Lower leg skin (tissue), 4 donors: ENCODE measurements around the gene TTC3. TPM values are rescaled to one million over a fixed set of nuclear protein-coding genes. Genes with fewer than 3 reads are reported as not detected.

Source experiments
- DNase-seq, 2 donors: peaks; one replicate each; pipeline ENCODE4 v3.0.0-alpha.2; 2019; ENCODE audit warnings: low spot score in 2 of 2
- H3K4me3 ChIP-seq: fragments of 200-600 bp; sonication (generic); 2 replicates; pipeline ENCODE4 v1.5.1; 2017; ENCODE audit warnings: mild to moderate bottlenecking, low read depth; ENCODE audit not compliant: poor library complexity, severe bottlenecking
- POLR2A ChIP-seq, 2 donors: fragments of 450-650 bp; IDR thresholded peaks; one replicate each; pipeline ENCODE4 v1.6.1; 2016 to 2017; ENCODE audit warnings: antibody characterized with exemption in 2 of 2, mild to moderate bottlenecking in 1 of 2, moderate library complexity in 1 of 2
- WGBS, 2 donors: methylation state at CpG; one replicate each; pipeline ENCODE4 v1.1.5; 2018; 5-methylcytosine and 5-hydroxymethylcytosine counted together
- intact Hi-C: fragments of 100-400 bp; cut with DNase I; formaldehyde crosslinking; loops from one replicate; pipeline ENCODE4 v1.15.0; 2023; ENCODE audit warnings: low total_unique reads
- total RNA-seq, 4 donors: library from RNA; depleted of rRNA; stranded (reverse); fragments of >200 nt; gene quantifications; one replicate each; pipeline ENCODE4 v1.1.0, GENCODE V29; 2016
- TF ChIP-seq, protein P1 (sequence below), 3 donors: fragments of 450-650 bp; IDR thresholded peaks; one replicate each; pipeline ENCODE4 v1.5.1; 2016; ENCODE audit warnings: antibody characterized with exemption in 3 of 3, mild to moderate bottlenecking in 3 of 3, moderate library complexity in 2 of 3

TTC3 gene
- total RNA-seq, 4 donors from 2014 or later, result 77.6 to 111 (median 92.0) TPM

DNA sequence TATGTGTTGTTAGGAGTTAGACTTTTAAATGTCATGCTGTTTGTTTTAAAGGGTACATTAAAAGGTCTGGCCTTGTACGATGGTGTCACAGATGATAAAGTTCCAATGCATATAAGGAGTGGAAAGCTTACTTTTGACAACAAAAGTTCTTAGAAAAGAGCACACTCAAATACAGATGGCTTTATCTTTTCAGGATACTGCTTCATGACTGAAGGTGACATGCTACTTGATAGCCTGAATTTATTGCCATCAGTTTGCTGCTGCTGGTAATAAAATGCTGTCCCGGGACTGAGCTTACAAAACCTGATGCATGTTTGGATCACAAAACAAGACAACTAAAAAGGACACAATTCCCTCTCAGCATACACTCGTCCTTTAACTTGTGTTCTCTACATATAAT, 84.9 kb downstream of the TTC3 start:
- intact Hi-C loops, result no loop called here
- WGBS, 2 donors, result 88 to 90% methylated on average over 3 of the region's 3 CpGs
- H3K4me3 ChIP-seq, result no peak overlapping the region
- no peak for DNase-seq
- no peak for TF ChIP-seq POLR2A (IDR thresholded peaks at IDR 0.05)
- TF ChIP-seq, protein P1, sequence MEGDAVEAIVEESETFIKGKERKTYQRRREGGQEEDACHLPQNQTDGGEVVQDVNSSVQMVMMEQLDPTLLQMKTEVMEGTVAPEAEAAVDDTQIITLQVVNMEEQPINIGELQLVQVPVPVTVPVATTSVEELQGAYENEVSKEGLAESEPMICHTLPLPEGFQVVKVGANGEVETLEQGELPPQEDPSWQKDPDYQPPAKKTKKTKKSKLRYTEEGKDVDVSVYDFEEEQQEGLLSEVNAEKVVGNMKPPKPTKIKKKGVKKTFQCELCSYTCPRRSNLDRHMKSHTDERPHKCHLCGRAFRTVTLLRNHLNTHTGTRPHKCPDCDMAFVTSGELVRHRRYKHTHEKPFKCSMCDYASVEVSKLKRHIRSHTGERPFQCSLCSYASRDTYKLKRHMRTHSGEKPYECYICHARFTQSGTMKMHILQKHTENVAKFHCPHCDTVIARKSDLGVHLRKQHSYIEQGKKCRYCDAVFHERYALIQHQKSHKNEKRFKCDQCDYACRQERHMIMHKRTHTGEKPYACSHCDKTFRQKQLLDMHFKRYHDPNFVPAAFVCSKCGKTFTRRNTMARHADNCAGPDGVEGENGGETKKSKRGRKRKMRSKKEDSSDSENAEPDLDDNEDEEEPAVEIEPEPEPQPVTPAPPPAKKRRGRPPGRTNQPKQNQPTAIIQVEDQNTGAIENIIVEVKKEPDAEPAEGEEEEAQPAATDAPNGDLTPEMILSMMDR (IDR thresholded peaks at IDR 0.05), result no peak

DNA sequence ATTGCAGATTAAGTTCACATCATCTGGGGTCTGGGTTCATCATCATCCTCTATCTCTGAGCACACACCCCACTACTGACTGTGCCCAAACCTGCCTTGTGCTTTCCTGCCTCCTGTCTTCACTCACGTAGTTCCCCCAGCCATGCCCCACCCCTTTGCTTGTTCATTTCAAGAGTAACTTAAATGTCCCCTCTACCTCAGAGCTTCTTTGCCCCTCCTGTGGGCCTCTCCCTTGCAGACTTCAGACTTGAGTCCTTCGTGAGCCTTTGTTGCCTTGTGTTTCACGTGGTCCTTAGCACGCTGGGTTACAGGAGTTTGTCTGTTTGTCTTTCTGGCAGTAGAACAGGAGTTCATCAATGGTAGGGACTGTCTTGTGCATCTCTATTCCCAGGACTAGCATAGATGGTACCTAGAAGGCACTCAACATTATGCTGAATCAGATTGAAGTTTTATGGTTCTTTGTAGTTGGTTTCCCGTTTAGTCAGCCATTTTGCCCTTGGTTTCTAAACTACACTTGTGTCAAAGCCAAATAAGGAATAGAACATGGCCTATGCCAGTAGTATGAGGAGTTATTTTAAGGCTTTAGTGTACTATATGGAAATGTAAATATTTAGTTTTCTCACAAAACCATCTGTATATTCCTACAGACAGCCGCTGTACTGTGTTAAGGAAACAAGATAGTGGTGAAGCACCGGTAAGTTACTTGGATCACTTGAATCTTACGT, 86.2 kb downstream of the TTC3 start:
- WGBS, 2 donors, result 86% methylated on average over 8 of the region's 8 CpGs
- TF ChIP-seq, protein P1 (IDR thresholded peaks at IDR 0.05), result no peak
- no peak for TF ChIP-seq POLR2A (IDR thresholded peaks at IDR 0.05)
- no peak for DNase-seq
- H3K4me3 ChIP-seq, result no peak overlapping the region
- intact Hi-C loops, result no loop called here

DNA sequence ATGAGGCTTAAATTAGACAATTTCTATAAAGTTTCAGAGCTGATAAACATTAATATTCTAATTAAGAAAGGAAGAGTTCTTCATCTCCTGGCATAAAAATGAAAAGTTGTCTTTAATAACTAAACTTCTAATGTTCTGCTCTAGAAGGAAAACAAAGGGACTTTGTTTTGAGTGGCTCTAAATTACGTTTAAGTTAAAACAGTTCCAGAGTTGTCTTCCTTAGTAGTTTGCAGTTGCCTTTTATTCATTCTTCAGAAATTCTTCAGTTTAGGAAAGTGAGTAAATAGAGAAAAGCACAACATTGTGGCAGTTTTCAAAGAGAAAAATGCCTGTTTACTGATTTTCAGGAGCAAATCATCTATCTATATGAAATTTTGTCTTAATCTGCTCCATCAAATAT, 86.9 kb downstream of the TTC3 start:
- TF ChIP-seq, protein P1 (IDR thresholded peaks at IDR 0.05), result no peak
- no peak for TF ChIP-seq POLR2A (IDR thresholded peaks at IDR 0.05)
- intact Hi-C loops, result no loop called here
- no peak for DNase-seq
- no peak overlapping the region for H3K4me3 ChIP-seq
- WGBS, 2 donors, result 63 to 71% methylated on average over 1 of the region's 1 CpG

DNA sequence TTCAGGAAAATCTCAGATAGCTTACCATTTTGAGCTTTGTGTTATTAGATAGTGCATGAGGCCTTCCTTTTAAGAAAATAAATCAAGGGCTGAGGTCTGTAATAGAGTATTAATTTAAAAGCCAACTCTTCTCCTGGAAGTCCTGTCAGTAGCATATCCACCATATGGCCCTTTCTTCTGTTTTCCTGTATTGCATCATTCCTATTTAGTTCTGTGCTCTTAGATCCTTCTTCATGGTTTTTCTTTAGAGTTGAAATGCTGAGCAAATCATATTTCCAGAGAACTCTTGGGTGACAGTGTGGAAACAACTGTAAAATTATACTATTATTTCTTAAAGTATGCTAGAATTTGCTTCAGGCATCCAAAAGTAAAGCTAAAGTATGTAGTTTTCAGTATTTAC, 91.7 kb downstream of the TTC3 start:
- intact Hi-C loops, result no loop called here
- no peak for TF ChIP-seq POLR2A (IDR thresholded peaks at IDR 0.05)
- TF ChIP-seq, protein P1 (IDR thresholded peaks at IDR 0.05), result no peak
- DNase-seq, result no peak
- H3K4me3 ChIP-seq, result no peak overlapping the region

DNA sequence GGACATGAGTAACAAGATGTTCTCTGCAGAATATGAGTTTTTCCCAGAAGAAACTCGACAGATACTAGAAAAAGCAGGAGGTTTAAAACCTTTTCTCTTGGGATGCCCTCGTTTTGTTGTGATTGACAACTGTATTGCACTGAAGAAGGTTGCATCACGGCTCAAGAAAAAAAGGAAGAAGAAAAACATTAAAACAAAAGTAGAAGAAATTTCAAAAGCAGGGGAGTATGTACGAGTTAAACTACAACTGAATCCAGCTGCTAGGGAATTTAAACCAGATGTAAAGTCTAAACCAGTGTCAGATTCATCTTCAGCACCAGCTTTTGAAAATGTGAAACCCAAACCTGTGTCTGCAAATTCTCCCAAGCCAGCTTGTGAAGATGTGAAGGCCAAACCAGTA, 92.5 kb downstream of the TTC3 start:
- TF ChIP-seq, protein P1 (IDR thresholded peaks at IDR 0.05), result no peak
- no peak for TF ChIP-seq POLR2A (IDR thresholded peaks at IDR 0.05)
- intact Hi-C loops, result no loop called here
- no peak for DNase-seq
- 52 to 53% methylated on average over 4 of the region's 4 CpGs for WGBS, 2 donors
- no peak overlapping the region for H3K4me3 ChIP-seq

DNA sequence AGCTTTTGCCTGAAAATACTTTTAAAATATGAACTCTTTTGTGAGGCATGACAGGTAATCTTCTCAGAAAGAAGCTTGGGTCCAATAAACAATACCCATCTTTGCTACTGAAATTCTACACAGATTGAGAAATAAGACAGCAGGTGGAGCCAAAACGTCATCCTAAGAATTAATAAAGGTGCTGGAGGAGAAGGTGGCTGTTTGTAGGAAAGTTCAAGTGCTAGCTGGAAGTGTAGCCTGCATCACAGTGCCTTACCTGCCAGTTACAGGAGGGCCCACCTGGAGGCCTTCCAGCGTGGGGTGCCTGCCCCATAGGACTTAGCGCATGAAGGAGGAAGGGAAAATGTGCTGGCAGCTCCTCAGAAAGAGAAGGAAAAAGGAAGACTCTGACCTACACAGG, 93.7 kb downstream of the TTC3 start:
- intact Hi-C loops, result no loop called here
- WGBS, 2 donors, result 51 to 60% methylated on average over 3 of the region's 3 CpGs
- H3K4me3 ChIP-seq, result no peak overlapping the region
- no peak for TF ChIP-seq POLR2A (IDR thresholded peaks at IDR 0.05)
- TF ChIP-seq, protein P1 (IDR thresholded peaks at IDR 0.05), result no peak
- DNase-seq, result no peak
